Neural cell (in vitro differentiated cells): ENCODE measurements around the gene NUDCD2.

Experiments used
- CTCF ChIP-seq: fragments of 450-650 bp; IDR thresholded peaks from 2 replicates; pipeline ENCODE4 v1.5.1; 2014; ENCODE audit warnings: antibody characterized with exemption, mild to moderate bottlenecking, moderate library complexity; ENCODE audit not compliant: poor library complexity, severe bottlenecking
- RAD21 ChIP-seq: fragments of 450-650 bp; conservative IDR thresholded peaks from 2 replicates; pipeline ENCODE4 v1.6.1; 2014; ENCODE audit warnings: antibody characterized with exemption, mild to moderate bottlenecking, moderate library complexity
- REST ChIP-seq: IDR thresholded peaks from 2 replicates; pipeline ENCODE4 v1.6.1; 2012; ENCODE audit warnings: borderline replicate concordance
- TAF1 ChIP-seq: IDR thresholded peaks from 2 replicates; pipeline ENCODE4 v1.6.1; 2012; ENCODE audit warnings: low read depth

GRCh38 chr5:163502521-163502920 is 42.6 kb upstream of the NUDCD2 start:
- TF ChIP-seq CTCF: no peak
- TF ChIP-seq REST: no peak
- no peak for TF ChIP-seq RAD21
- TF ChIP-seq TAF1: no peak
